ENCODE results near the gene PDZD4.

PDZD4 gene

GRCh38 chrX:153868576-153869472 lies 38.5 kb upstream of the PDZD4 start:
- DNase-seq (ENCODE audit: low read depth in 4 of 4, low spot score in 1 of 4), result no peak

GRCh38 chrX:153867671-153868070 lies 37.3 kb upstream of the PDZD4 start:
- no peak for DNase-seq (ENCODE audit: low read depth in 4 of 4, low spot score in 1 of 4)

GRCh38 chrX:153867139-153867538 lies 36.8 kb upstream of the PDZD4 start:
- no peak for DNase-seq (ENCODE audit: low read depth in 4 of 4, low spot score in 1 of 4)

GRCh38 chrX:153866302-153867019 lies 36.1 kb upstream of the PDZD4 start:
- DNase-seq (ENCODE audit: low read depth in 4 of 4, low spot score in 1 of 4), result no peak

GRCh38 chrX:153865685-153866084 lies 35.3 kb upstream of the PDZD4 start:
- DNase-seq (ENCODE audit: low read depth in 4 of 4, low spot score in 1 of 4), result no peak

GRCh38 chrX:153865321-153865580 lies 34.9 kb upstream of the PDZD4 start:
- no peak for DNase-seq (ENCODE audit: low read depth in 4 of 4, low spot score in 1 of 4)

GRCh38 chrX:153864561-153865320 lies 34.4 kb upstream of the PDZD4 start:
- DNase-seq (ENCODE audit: low read depth in 4 of 4, low spot score in 1 of 4), result no peak

GRCh38 chrX:153864101-153864500 lies 33.8 kb upstream of the PDZD4 start:
- no peak for DNase-seq (ENCODE audit: low read depth in 4 of 4, low spot score in 1 of 4)

- no peak for DNase-seq (ENCODE audit: low read depth in 4 of 4, low spot score in 1 of 4)
These were observed 33.1 kb upstream of the PDZD4 start for GRCh38 chrX:153863251-153863991.

- DNase-seq (ENCODE audit: low read depth in 4 of 4, low spot score in 1 of 4), result no peak
These were observed 32.3 kb upstream of the PDZD4 start for GRCh38 chrX:153862369-153863250.

GRCh38 chrX:153861733-153862310 lies 31.5 kb upstream of the PDZD4 start:
- no peak for DNase-seq (ENCODE audit: low read depth in 4 of 4, low spot score in 1 of 4)

- no peak for DNase-seq (ENCODE audit: low read depth in 4 of 4, low spot score in 1 of 4)
These were observed 30.8 kb upstream of the PDZD4 start for GRCh38 chrX:153861151-153861550.

- no peak for DNase-seq (ENCODE audit: low read depth in 4 of 4, low spot score in 1 of 4)
These were observed 27.1 kb upstream of the PDZD4 start for GRCh38 chrX:153857348-153857903.

GRCh38 chrX:153854702-153855101 lies 24.4 kb upstream of the PDZD4 start:
- no peak for DNase-seq (ENCODE audit: low read depth in 4 of 4, low spot score in 1 of 4)

- no peak for DNase-seq (ENCODE audit: low read depth in 4 of 4, low spot score in 1 of 4)
These were observed 23.5 kb upstream of the PDZD4 start for GRCh38 chrX:153853902-153854267.

- no peak for DNase-seq (ENCODE audit: low read depth in 4 of 4, low spot score in 1 of 4)
These were observed 23.0 kb upstream of the PDZD4 start for GRCh38 chrX:153853180-153853901.

- DNase-seq (ENCODE audit: low read depth in 4 of 4, low spot score in 1 of 4), result no peak
These were observed 21.6 kb upstream of the PDZD4 start for GRCh38 chrX:153851981-153852380.

GRCh38 chrX:153848325-153848724 lies 18.0 kb upstream of the PDZD4 start:
- DNase-seq (ENCODE audit: low read depth in 4 of 4, low spot score in 1 of 4), result no peak

- no peak for DNase-seq (ENCODE audit: low read depth in 4 of 4, low spot score in 1 of 4)
These were observed 15.5 kb upstream of the PDZD4 start for GRCh38 chrX:153845842-153846241.

All from stimulated activated CD4-positive, alpha-beta T cell treated with anti-CD3 and anti-CD28 coated beads, Interleukin-1b, Interleukin-23, amount 100 ng/mL, for 24 hours (primary cell).